Heart left ventricle (tissue), 13 donors: ENCODE data around the gene P3H3.

ENCODE experiments used
- CTCF ChIP-seq, 12 donors: fragments of 200-600 bp; sonication (generic) in 4 of 12; IDR thresholded peaks; one replicate each; pipeline versions ENCODE4 v1.5.0 to v1.8.0; 2018 to 2022; ENCODE audit warnings: antibody characterized with exemption in 12 of 12, mild to moderate bottlenecking in 5 of 12
- POLR2A ChIP-seq, 2 donors: fragments of 450-650 bp; IDR thresholded peaks; one replicate each; pipeline ENCODE4 v1.6.1; 2017; ENCODE audit warnings: antibody characterized with exemption in 2 of 2, mild to moderate bottlenecking in 2 of 2, moderate library complexity in 2 of 2
- donor health status: ischemic (EF 13 %, LVEDD 7.1; RV severe dilation, severe dysfunction).
- donor health status: DM: no; HTN: yes; CAD: no.
- donor health status: DM: no; HTN: no; CAD: no.
- donor health status: ischemic (EF 25% LVEDD 6.9; RV normal size, moderate dysfunction).
- donor health status: ischemic (EF 25% LVEDD 5.7; RV mildly dilated, moderate dysfunction).
- donor health status: ischemic (EF 35%, LVEDD 5.7; RV mildly dilated, moderate dysfunction).
- donor health status: nonischemic (EF 11% LVEDD 7.7; RV severe dilation, severe dysfunction).
- donor health status: DM: yes; HTN: yes; CAD: no.
- donor health status: PGD.
- donor health status: ischemic (EF 29% LVEDD 5.4; RV normal size, mild dysfunction).
- donor health status: nonischemic (EF 23%, LVEDD 6.1; RV moderate dilation, normal function).

- TF ChIP-seq CTCF (IDR thresholded peaks at IDR 0.05) (no peak), POLR2A (IDR thresholded peaks at IDR 0.05) (no peak)
Measured at GRCh38 chr12:6827437-6827911, 733 bp upstream of the P3H3 start.
